HEK293T (cell line): ENCODE measurements around the gene SLC13A4.

Experiments used
- ARNT ChIP-seq: fragments of 450-650 bp; IDR thresholded peaks from 2 replicates; pipeline ENCODE4 v1.6.1; 2017; ENCODE audit warnings: mild to moderate bottlenecking
- BHLHE40 ChIP-seq: fragments of 450-650 bp; IDR thresholded peaks from 2 replicates; pipeline ENCODE4 v1.6.1; 2016; ENCODE audit warnings: mild to moderate bottlenecking, moderate library complexity, borderline replicate concordance
- ELF4 ChIP-seq: fragments of 450-650 bp; IDR thresholded peaks from 2 replicates; pipeline ENCODE4 v1.6.1; 2017; ENCODE audit warnings: antibody characterized with exemption
- FOXA1 ChIP-seq: fragments of 450-650 bp; IDR thresholded peaks from 2 replicates; pipeline ENCODE4 v1.6.1; 2016; ENCODE audit warnings: mild to moderate bottlenecking
- FOXK2 ChIP-seq: fragments of 450-650 bp; IDR thresholded peaks from 2 replicates; pipeline ENCODE4 v1.6.1; 2016; ENCODE audit warnings: mild to moderate bottlenecking
- FOXM1 ChIP-seq: fragments of 450-650 bp; IDR thresholded peaks from 2 replicates; pipeline ENCODE4 v1.6.1; 2017; ENCODE audit warnings: mild to moderate bottlenecking, borderline replicate concordance
- HDGF ChIP-seq: fragments of 450-650 bp; IDR thresholded peaks from 2 replicates; pipeline ENCODE4 v1.6.1; 2017; ENCODE audit warnings: antibody characterized with exemption, borderline replicate concordance
- L3MBTL2 ChIP-seq: fragments of 450-650 bp; conservative IDR thresholded peaks from 2 replicates; pipeline ENCODE4 v1.6.1; 2016; ENCODE audit warnings: mild to moderate bottlenecking
- NFRKB ChIP-seq: fragments of 450-650 bp; IDR thresholded peaks from 2 replicates; pipeline ENCODE4 v1.6.1; 2016; ENCODE audit warnings: mild to moderate bottlenecking, moderate library complexity
- SP1 ChIP-seq: fragments of 450-650 bp; IDR thresholded peaks from 2 replicates; pipeline ENCODE4 v1.6.1; 2017
- SUZ12 ChIP-seq: fragments of 450-650 bp; IDR thresholded peaks from 2 replicates; pipeline ENCODE4 v1.6.1; 2016; ENCODE audit warnings: mild to moderate bottlenecking
- TARDBP ChIP-seq: fragments of 450-650 bp; IDR thresholded peaks from 2 replicates; pipeline ENCODE4 v1.6.1; 2016
- ZNF384 ChIP-seq: fragments of 450-650 bp; IDR thresholded peaks from 2 replicates; pipeline ENCODE4 v1.6.1; 2016

DNA sequence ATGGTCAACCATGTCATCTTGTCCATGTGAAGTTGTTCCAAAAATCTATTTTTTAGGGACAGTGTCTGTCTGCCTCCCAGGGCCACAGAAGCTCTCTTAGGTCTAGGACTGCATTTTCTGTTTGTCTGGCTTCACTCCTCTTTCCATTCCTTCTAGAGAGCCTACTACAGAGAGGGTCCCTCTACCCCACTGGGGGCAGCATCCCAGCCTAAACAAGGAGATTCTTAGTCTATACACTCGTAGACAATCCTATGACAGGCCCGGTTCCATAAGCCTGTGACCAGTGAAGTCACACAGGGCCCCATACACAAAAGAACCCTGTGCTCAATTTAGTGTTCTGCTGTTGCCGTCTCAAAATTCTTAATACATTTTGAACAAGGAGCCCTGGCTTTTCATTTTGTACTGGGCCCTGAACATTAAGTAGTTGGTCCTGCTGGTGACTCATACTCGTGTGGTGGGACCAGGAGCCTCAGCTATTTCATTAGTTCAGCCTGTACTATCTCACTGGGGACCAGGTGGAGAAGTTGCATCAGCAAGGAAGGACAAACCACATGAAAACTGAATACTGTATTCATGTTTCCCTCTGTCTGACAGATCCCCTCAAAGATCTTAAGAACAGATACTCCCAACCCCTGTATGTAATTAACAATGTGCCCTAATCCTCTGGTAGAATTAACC, 44.1 kb upstream of the SLC13A4 start:
- TF ChIP-seq L3MBTL2: no peak
- no peak for TF ChIP-seq FOXM1
- no peak for TF ChIP-seq SUZ12
- TF ChIP-seq FOXA1: no peak
- TF ChIP-seq ARNT: no peak
- TF ChIP-seq FOXK2: no peak
- no peak for TF ChIP-seq SP1
- no peak for TF ChIP-seq HDGF
- TF ChIP-seq TARDBP: no peak
- no peak for TF ChIP-seq ELF4
- TF ChIP-seq ZNF384: no peak
- no peak for TF ChIP-seq BHLHE40
- TF ChIP-seq NFRKB: no peak
